ENCODE data around the gene PRKAB2.
"Not testable (repeated sequence)": the region's sequence is repeated elsewhere in the genome, so short reads cannot be mapped to it uniquely, and the experiment has no call there.

PRKAB2 gene

DNA sequence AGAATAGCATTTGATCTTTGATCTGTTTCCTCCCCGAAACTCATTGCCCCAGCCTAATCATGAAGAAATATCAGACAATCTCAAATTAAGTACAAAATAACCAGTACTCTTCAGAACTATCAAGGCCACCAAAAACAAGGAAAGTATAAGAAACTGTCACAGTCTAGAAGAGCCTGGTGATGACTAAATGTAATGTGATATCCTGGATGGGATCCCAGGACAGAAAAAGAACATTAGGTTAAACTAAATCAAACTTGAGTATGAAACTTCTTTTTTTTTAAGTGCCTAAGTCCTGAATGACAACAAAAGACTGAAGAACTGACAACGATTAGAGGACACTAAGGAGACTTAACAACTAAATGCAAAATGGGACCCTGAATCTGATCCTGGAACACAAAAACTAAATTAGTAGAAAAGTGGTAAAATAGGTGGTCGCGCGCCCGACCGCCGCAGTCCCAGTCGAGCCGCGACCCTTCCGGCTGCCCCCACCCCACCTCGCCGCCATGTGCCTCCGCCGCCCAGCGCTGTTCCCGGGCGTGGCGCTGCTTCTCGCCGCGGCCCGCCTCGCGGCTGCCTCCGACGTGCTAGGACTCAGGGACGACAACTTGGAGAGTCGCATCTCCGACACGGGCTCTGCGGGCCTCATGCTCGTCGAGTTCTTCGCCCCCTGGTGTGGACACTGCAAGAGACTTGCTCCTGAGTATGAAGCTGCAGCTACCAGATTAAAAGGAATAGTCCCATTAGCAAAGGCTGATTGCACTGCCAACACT, 5.5 kb upstream of the PRKAB2 start:
- DNase-seq (ENCODE audit: low spot score) (no peak), FAIRE-seq (no peak)

GRCh38 chr1:147171399-147172167, 687 bp downstream of the PRKAB2 start:
- no peak for DNase-seq (ENCODE audit: low spot score)
- FAIRE-seq, result no peak

GRCh38 chr1:147169840-147170674, 2.2 kb downstream of the PRKAB2 start:
- DNase-seq (ENCODE audit: low spot score), result no peak
- no peak for FAIRE-seq

DNA sequence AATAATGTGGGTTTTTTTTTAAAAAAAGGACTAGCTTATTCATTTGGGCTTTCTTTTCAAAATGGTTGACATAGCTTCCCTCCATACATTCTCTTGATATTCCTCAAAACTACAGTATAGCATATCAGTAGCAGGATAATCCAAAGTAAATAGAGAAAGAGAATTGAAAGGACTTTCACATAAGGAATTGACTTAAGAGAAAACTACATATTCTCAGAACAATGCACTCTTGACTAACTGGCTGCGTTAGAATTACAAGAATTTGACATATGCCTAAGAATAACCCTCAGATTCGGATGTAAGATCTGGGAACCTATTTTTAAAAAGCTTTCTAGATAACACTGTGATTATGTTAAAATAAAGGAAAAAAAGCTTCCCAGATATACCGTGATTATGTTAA, 3.1 kb downstream of the PRKAB2 start:
- FAIRE-seq, result no peak

GRCh38 chr1:147168626-147169058, 3.6 kb downstream of the PRKAB2 start:
- no peak for FAIRE-seq

More for the DNA sequence above, 3.1 kb downstream of the PRKAB2 start:
- DNase-seq (ENCODE audit: low spot score), result no peak

DNA sequence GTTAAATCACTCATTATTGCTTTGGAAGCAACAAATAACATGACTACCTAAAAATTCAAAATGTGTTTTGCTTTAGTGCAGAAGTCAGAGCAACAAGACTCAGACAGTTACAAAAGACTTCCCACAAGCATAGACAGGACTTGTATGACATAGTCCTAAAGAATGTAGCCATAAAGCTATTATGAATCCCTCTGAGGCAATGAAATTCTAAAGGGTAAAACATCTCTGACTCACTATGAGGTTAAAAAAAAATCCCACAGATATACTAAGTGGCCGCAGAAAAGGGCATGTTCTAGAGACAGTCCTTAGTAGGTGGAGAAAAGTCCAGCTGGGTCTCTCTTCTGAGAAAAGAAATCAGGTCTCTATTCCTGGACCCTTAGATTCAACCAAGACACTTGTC, 4.9 kb downstream of the PRKAB2 start:
- FAIRE-seq, result peak; percentile 98
- DNase-seq (ENCODE audit: low spot score), result peak; percentile 98

More at GRCh38 chr1:147168626-147169058, 3.6 kb downstream of the PRKAB2 start:
- DNase-seq (ENCODE audit: low spot score), result no peak

GRCh38 chr1:147163019-147163418, 9.3 kb downstream of the PRKAB2 start:
- DNase-seq (ENCODE audit: low spot score), result no peak
- no peak for FAIRE-seq

GRCh38 chr1:147162093-147162492, 10.2 kb downstream of the PRKAB2 start:
- no peak for FAIRE-seq
- DNase-seq (ENCODE audit: low spot score), result no peak

DNA sequence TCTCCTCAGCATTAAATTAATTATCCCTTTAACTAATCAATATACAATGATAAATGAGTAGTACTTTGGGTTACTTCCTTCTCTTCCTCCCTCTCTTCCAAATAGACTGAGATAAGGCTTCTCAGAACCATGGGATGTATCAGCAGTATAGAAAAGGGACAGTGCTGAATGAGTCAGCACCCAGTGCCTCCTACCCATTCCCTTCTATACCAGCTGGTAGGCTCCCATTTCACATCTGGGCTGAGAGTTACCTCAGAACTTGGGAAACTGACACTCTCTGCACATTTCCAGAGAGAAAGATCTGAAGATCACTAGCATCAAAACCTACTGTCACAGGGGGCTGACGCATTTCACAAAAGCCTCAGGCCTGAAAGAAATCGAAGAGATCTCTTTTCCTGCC, 15.2 kb downstream of the PRKAB2 start:
- not testable (repeated sequence) for FAIRE-seq

GRCh38 chr1:147156642-147157041, 15.6 kb downstream of the PRKAB2 start:
- FAIRE-seq (no peak), DNase-seq (ENCODE audit: low spot score) (no peak)

More for the DNA sequence above, 15.2 kb downstream of the PRKAB2 start:
- DNase-seq (ENCODE audit: low spot score), result not testable (repeated sequence)

- FAIRE-seq, result no peak
- no peak for DNase-seq (ENCODE audit: low spot score)
These were observed 19.5 kb downstream of the PRKAB2 start for GRCh38 chr1:147152772-147153171.

DNA sequence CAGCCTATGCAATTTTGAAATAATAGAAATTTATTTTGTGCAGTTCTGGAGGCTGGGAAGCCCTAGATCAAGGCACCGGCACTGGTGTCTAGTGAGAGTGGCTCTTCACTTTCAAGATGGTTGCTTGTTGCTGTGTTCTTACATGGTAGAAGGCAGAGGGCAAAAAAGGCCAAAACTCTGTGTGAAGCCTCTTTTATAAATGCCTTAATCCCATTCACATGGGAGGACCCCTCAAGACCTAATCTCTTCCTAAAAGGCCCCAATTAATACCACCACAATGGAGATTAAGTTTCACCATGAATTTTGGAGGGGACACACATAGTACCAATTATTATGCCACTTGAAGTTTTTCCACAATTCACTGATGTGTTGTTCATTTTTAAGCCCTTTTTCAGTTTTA, 21.0 kb downstream of the PRKAB2 start:
- DNase-seq (ENCODE audit: low spot score) (no peak), FAIRE-seq (no peak)

DNA sequence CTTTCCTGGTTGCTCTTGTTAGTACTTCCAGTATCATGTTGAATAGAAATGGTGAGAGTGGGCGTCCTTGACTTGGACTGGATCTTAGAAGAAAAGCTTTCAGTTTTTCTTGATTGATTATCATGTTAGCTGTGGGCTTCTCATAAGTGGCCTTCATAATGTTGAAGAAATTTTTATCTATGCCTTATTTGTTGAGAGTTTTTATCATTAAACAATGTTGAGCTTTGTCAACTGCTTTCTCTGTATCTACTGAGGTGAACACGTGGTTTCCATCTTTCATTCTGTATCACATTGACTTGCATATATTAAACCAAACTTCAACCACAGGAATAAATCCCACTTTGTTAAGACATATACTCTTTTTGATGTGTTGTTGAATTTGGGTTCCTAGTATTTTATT, 29.4 kb downstream of the PRKAB2 start:
- no peak for FAIRE-seq
- DNase-seq (ENCODE audit: low spot score), result no peak

DNA sequence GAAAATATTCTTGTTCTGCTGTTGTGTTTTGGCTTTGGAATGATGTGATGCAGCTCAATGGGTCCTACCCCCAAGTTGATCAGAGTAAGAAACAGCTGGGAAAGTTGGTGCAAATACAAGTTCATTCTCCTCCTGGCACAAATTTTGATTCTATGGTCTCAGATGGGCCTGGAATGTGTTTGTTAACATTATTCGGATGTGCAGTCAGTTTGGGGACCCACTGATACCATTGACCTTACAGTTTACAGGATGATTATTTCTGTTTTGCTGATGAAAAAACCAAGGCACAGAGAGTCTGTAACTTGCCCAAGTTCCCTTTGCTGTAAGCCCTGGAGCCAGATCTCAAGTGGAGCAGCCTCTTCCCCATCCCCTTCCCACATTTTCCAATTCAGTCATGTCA, 41.5 kb downstream of the PRKAB2 start:
- FAIRE-seq, result not testable (repeated sequence)

DNA sequence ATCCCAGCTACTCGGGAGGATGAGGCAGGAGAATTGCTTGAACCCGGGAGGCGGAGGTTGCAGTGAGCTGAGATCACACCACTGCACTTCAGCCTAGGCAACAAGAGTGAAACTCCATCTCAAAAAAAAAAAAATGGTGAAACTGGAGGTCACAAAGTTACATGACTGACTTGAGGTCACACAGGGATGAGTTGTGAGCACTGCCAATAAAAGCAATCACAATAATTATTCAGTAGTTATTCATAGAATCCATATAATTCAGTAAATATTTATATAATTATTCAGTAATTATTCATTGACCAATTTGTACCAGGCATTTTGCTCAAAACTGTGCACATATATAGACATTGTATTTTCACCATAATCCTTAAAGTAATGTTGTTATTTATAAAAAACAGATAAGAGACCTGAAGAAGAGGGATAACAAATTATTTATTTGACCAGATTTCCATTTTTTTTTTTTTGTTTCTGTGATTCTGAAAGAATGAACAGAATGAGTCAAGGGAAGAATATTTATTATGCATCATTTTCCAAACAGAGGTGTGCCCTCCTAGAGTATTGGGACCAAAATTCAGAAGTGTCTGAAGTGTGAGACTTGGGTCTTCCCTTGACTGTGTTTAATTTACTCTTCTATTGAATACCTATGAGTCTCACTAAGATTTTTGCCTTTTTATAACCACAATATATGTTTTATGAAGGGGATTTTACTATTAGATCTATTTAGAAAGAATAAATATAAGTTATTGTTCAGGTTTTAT, 43.0 kb downstream of the PRKAB2 start:
- FAIRE-seq (no peak), DNase-seq (ENCODE audit: low spot score) (no peak)

More for the DNA sequence above, 41.5 kb downstream of the PRKAB2 start:
- DNase-seq (ENCODE audit: low spot score), result not testable (repeated sequence)

GRCh38 chr1:147124266-147124665, 48.0 kb downstream of the PRKAB2 start:
- FAIRE-seq (no peak), DNase-seq (ENCODE audit: low spot score) (no peak)

DNA sequence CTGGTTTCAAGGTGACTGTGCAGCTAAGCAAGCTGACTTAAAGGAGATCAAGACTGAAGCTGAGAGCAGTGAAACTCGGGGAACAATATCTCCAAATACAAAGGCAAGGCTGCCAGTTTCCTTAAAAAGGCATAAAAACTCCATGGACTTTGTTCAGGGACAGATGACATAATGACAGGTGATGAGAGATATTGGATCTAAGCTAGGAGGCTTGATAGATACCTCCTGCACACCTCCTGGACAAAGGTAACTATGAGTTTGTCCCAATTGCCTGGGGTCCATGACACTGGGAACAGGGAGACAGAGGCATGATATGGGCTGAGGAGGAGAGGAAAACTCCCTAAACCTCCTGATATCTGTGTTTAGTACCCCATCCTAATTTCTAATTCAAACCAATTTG, 55.2 kb downstream of the PRKAB2 start:
- DNase-seq (ENCODE audit: low spot score) (no peak), FAIRE-seq (no peak)

- DNase-seq (ENCODE audit: low spot score) (no peak), FAIRE-seq (no peak)
These were observed 56.8 kb downstream of the PRKAB2 start for GRCh38 chr1:147115496-147115895.

GRCh38 chr1:147115079-147115478, 57.2 kb downstream of the PRKAB2 start:
- not testable (repeated sequence) for FAIRE-seq; DNase-seq (ENCODE audit: low spot score)

DNA sequence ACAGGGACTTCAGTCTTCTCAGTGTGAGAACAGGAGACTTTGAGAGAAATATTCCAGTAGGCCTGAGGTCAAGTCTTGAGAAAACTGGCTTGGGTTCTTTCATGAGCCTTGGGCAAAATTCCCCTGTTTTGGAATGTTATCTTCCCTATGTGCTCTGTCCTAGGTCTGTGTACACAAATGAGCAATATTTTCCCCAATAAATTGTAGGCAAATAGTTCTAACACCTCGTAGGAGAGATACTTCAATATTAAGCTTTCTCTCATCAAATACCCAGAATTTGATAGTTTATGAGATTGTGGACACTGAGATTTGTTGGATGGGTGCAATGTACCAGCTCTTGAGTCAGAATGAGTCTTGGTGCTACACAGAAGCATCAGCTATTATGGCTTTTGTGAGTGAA, 57.9 kb downstream of the PRKAB2 start:
- not testable (repeated sequence) for DNase-seq (ENCODE audit: low spot score); FAIRE-seq

Data from RCC 7860 (cell line).